Measurements from ENCODE around the gene YY1.

The YY1 gene

DNA sequence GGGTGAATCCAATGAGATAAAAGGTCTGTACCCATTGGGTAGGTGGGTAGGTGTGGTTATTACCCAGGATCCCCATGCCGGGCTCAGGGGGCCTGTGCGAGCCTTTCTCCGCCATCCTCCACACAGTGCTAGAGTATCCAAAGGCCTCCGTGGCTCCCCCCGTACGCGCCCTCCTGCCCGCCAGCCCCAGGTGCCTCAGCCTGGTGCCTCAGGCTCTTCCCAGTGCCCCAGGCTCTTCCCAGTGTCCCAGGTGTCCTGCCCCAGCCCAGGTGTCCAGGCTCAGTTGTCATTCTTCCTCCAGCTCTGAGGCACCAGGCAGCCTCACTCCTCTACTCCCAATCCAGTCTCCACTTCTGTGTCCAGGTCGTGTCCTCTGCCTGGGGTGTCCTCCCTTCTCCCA is 27.6 kb upstream of the YY1 start:
- Histone ChIP-seq H3K27ac (ENCODE audit: low read depth, low read length) (no peak overlapping the region), H3K79me2 (ENCODE audit: control insufficient read depth, low read length) (peaks cover 11% of the 10 kb centered on the region), H3K9me3 (ENCODE audit: control insufficient read depth, insufficient read depth, low read length) (no peaks in the 10 kb centered on the region), H4K20me1 (ENCODE audit: control insufficient read depth, insufficient read depth, low read depth, low read length) (no peaks in the 10 kb centered on the region), H3K4me1 (ENCODE audit: control insufficient read depth, low read length) (peaks cover 22% of the 10 kb centered on the region), H3F3A (ENCODE audit: control insufficient read depth, insufficient read depth) (peaks cover 5% of the 10 kb centered on the region), H3K36me3 (ENCODE audit: control insufficient read depth, low read length) (no peaks in the 10 kb centered on the region; the same call in 1 of the 2 replicates), H3K9me2 (replicated peaks; ENCODE audit: control insufficient read depth, low read length) (no peaks in the 10 kb centered on the region), H3K4me2 (ENCODE audit: low read length) (no peak overlapping the region), H3K27me3 (ENCODE audit: control insufficient read depth, low read length) (no peaks in the 10 kb centered on the region), H3K4me3 (ENCODE audit: low read length) (no peak overlapping the region)
- TF ChIP-seq EZH2phosphoT487 (IDR thresholded peaks at IDR 0.05; ENCODE audit: borderline replicate concordance, low read length), result no peak
- TF ChIP-seq, protein P1, sequence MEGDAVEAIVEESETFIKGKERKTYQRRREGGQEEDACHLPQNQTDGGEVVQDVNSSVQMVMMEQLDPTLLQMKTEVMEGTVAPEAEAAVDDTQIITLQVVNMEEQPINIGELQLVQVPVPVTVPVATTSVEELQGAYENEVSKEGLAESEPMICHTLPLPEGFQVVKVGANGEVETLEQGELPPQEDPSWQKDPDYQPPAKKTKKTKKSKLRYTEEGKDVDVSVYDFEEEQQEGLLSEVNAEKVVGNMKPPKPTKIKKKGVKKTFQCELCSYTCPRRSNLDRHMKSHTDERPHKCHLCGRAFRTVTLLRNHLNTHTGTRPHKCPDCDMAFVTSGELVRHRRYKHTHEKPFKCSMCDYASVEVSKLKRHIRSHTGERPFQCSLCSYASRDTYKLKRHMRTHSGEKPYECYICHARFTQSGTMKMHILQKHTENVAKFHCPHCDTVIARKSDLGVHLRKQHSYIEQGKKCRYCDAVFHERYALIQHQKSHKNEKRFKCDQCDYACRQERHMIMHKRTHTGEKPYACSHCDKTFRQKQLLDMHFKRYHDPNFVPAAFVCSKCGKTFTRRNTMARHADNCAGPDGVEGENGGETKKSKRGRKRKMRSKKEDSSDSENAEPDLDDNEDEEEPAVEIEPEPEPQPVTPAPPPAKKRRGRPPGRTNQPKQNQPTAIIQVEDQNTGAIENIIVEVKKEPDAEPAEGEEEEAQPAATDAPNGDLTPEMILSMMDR (IDR thresholded peaks at IDR 0.05; ENCODE audit: low read depth, low read length, poor library complexity, severe bottlenecking), result no peak

DNA sequence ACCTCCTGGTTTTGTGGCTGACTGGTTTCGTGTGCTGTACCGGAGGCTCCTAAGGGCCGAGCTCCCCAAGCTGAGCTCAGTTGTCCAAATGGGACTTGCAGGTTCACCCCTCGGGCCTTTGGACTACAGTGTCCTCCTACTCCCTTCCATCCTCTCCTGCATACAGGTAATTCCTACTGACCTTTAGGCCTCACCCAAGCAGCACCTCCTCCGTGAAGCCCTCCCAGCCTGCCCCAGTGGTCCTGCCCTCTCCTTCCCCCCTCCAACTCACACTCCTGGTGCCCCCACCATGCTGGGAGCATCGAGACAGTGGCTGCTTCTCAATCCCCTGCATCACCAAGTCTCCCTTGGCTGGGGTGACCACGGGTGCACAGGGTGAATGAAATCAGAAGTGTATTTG is 27.1 kb upstream of the YY1 start:
- Histone ChIP-seq H3K36me3 (ENCODE audit: control insufficient read depth, low read length) (no peaks in the 10 kb centered on the region; the same call in 1 of the 2 replicates), H4K20me1 (ENCODE audit: control insufficient read depth, insufficient read depth, low read depth, low read length) (no peaks in the 10 kb centered on the region), H3K79me2 (ENCODE audit: control insufficient read depth, low read length) (peaks cover 11% of the 10 kb centered on the region), H3K9me2 (replicated peaks; ENCODE audit: control insufficient read depth, low read length) (no peaks in the 10 kb centered on the region), H3K4me2 (ENCODE audit: low read length) (no peak overlapping the region), H3K4me1 (ENCODE audit: control insufficient read depth, low read length) (peaks cover 22% of the 10 kb centered on the region), H3K27me3 (ENCODE audit: control insufficient read depth, low read length) (no peaks in the 10 kb centered on the region), H3K9me3 (ENCODE audit: control insufficient read depth, insufficient read depth, low read length) (no peaks in the 10 kb centered on the region), H3K4me3 (ENCODE audit: low read length) (no peak overlapping the region), H3F3A (ENCODE audit: control insufficient read depth, insufficient read depth) (peaks cover 6% of the 10 kb centered on the region), H3K27ac (ENCODE audit: low read depth, low read length) (no peak overlapping the region)
- no peak for TF ChIP-seq EZH2phosphoT487 (IDR thresholded peaks at IDR 0.05; ENCODE audit: borderline replicate concordance, low read length)
- TF ChIP-seq, protein P1 (IDR thresholded peaks at IDR 0.05; ENCODE audit: low read depth, low read length, poor library complexity, severe bottlenecking), result no peak

DNA sequence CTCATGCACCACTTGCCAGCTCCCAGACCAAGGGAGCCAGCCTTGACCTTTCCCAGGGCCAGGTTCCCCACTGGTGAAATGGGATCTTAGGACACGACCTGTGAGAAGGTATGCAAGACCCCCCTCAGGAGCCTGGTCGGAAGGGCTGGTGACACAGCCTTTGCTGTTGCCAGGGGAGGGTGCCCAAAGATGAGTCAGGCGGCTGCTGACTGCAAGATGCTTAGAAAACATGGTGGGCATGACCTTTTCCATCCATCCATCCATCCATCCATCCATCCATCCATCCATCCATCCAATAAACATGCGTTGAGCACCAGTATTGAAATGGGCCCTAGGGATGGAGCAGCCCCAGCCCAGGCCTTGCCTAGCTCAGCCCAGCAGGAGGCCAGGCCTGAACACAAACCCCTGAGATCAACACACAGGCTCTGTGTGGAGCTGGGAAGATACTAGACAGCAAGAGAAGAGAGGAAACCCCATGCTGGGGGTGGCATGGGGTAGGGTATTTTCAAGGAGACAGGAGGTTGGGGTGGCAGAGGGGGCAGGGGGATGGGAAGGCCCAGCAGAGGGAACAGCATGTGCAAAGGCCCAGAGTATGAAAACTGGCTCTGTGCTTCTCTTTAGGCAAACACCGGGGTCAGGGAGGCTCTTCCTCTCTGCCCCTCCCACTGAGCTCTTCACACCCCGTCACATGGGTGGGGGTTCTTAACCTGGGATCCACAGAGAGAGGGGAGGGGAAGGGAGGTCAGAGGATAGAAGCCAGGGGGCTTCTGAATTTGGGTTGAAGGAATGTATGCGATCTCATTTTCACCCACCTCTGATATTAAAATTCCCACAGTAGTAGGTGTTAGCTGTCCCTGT is 26.2 kb upstream of the YY1 start:
- Histone ChIP-seq H3K4me2 (ENCODE audit: low read length) (peak overlapping the region; percentile 83), H3K27ac (ENCODE audit: low read depth, low read length) (no peak overlapping the region), H4K20me1 (ENCODE audit: control insufficient read depth, insufficient read depth, low read depth, low read length) (no peaks in the 10 kb centered on the region), H3K9me3 (ENCODE audit: control insufficient read depth, insufficient read depth, low read length) (no peaks in the 10 kb centered on the region), H3K79me2 (ENCODE audit: control insufficient read depth, low read length) (peaks cover 11% of the 10 kb centered on the region), H3K36me3 (ENCODE audit: control insufficient read depth, low read length) (no peaks in the 10 kb centered on the region; the same call in 1 of the 2 replicates), H3F3A (ENCODE audit: control insufficient read depth, insufficient read depth) (peaks cover 6% of the 10 kb centered on the region), H3K4me1 (ENCODE audit: control insufficient read depth, low read length) (peaks cover 22% of the 10 kb centered on the region), H3K4me3 (ENCODE audit: low read length) (peak overlapping the region; percentile 86), H3K27me3 (ENCODE audit: control insufficient read depth, low read length) (no peaks in the 10 kb centered on the region), H3K9me2 (replicated peaks; ENCODE audit: control insufficient read depth, low read length) (no peaks in the 10 kb centered on the region)
- no peak for TF ChIP-seq EZH2phosphoT487 (IDR thresholded peaks at IDR 0.05; ENCODE audit: borderline replicate concordance, low read length)
- TF ChIP-seq, protein P1 (IDR thresholded peaks at IDR 0.05; ENCODE audit: low read depth, low read length, poor library complexity, severe bottlenecking), result no peak

Data from DOHH2 (cell line).